ENCODE results near the gene ADIPOR2.
"Not testable (repeated sequence)": the region's sequence is repeated elsewhere in the genome, so short reads cannot be mapped to it uniquely, and the experiment has no call there.

Gene ADIPOR2

DNA sequence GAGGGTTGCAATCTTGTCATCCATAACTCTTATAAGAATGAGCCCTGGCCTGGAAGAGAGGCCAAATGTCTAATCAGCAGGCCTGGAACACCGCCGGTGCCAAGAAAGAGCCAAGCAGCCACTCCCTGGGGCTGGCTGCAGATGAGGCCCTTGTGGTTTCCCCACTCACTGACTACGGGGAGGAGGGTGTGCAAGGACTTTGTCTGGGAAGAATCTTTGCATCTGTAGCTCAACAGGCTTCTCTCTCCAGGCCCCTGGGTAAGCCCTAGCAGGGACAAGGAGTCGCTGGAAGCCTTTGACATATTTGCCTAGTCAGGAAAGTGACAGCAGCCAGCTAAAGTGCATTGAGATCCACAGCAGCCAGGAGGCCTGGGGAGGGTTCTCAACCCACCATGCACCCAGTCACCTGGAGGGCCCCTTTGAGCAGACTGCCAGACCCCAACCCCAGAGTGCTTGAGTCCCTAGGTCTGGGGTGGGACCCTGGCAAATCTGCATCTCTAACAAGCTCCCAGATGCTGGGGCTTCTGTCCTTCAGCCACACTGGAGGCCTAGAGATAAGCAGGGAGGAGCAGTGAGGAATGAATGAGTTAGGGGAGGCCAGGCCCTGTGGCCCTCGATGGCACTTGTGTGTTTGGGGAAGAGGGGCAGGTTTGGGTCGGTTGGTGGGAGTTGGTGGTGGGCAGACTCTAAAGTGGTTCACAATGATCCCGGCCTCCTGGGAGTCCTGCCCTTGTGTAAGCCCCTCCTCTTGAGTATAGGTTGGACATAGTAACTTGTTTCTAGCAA, 115.6 kb downstream of the ADIPOR2 start:
- DNase-seq (ENCODE audit: low read depth), result no peak

DNA sequence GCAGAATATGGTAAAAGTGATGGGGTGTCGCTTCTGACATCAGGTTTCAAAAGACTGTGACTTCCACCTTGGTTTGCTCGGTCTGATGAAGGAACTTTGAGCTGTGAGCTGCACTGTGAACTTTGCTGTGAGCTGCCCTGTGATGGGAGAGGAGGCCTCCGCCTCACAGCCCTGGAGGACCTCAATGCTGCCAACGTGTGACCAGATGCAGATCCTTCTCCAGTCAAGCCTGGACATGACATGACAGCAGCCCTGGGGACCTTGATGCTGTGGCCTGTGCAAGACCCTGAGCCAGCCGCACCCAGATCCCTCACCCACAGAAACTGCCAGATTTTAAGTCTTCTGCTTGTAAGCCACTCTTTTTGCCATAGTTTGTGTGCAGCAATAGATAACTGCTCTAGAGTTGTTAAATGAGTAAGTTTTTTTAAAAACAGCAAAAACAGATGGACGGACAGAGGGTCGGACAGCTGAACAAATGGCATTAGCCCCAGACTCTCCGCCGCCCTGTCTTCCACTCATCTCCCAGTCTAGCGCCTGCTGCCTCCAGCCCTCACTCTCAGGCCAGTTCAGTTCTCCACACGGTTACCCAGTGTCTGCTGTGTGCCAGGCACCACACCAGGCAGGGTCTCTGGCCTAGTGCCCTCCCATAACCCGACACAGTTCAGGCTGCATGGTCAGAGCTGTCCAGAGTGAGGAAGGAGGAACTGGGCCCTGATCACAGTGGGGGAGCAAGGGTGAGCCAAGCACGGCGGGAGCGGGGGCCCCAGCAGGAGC, 116.4 kb downstream of the ADIPOR2 start:
- no peak overlapping the region for H3K4me3 ChIP-seq (ENCODE audit: low read depth, low read length)
- no peak for DNase-seq (ENCODE audit: low read depth)

More for the DNA sequence above, 115.6 kb downstream of the ADIPOR2 start:
- H3K4me3 ChIP-seq (ENCODE audit: low read depth, low read length), result no peak overlapping the region

DNA sequence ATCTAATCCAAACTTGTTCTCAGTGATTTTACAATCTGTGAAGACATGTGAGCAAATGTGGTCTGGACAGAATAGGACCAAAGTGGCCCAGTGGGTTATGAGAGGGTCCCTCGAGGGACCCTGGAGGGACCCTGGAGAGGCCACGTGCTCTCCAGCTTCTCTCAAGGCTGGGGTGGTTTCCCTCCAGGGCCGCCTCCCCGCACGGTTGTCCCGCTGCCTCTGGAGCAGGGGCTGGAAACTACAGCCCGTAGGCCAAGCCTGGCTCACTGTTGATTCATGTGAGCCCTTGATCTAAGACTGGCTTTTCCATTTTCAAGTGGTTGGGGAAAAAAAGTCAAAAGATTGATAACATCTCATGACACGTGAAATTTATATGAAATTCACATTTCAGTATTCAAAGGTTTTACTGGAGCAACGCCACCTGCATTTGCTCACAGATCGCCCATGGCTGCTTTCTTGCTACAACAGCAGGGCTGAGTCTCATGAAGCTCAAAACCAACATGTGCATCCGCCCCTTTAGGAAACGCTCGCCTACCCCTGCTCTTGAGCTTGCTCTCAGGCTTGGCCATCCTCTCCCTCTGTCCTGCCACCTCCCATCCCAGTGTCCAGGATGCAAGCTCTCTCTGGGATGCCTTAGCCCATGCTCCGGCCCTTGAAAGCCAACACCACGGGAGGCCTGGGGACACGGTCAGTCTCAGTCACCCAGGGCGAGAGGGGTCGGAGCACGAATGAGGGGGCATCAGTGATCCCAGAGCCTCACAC, 117.3 kb downstream of the ADIPOR2 start:
- no peak overlapping the region for H3K4me3 ChIP-seq (ENCODE audit: low read depth, low read length)
- no peak for DNase-seq (ENCODE audit: low read depth)

DNA sequence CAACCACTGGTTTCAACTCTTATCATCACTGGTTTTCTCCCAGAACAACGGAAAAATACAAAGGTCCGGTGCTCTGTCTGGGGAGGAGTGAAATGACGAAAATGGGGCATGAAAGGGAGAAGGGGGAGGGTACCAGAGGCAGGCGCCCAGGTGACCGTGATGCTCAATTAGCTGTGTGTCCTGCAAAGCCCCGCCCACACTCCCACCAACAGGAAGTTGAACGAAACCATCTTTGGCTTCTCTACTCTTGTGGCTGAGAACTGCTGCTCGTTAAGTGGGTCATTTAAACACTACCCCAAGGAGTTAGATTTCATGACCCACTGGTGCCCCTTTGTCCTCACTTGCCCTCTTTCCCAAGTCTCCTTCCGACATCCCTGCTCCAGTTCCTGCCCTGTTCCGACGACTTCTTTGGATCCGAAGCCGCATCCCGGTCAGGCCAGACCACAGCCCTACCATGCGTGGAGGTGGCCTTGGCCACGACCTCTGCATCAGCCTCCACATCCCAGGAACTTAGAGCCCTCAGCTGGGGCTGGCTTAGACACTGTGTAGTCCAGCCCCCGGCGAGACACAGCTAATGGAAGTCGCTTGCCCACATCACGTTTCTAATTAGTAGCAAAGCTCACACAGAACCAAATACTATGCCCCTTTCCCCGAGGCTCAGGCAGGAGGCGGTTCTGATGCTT, 118.1 kb downstream of the ADIPOR2 start:
- H3K4me3 ChIP-seq (ENCODE audit: low read depth, low read length), result no peak overlapping the region
- DNase-seq (ENCODE audit: low read depth), result no peak

DNA sequence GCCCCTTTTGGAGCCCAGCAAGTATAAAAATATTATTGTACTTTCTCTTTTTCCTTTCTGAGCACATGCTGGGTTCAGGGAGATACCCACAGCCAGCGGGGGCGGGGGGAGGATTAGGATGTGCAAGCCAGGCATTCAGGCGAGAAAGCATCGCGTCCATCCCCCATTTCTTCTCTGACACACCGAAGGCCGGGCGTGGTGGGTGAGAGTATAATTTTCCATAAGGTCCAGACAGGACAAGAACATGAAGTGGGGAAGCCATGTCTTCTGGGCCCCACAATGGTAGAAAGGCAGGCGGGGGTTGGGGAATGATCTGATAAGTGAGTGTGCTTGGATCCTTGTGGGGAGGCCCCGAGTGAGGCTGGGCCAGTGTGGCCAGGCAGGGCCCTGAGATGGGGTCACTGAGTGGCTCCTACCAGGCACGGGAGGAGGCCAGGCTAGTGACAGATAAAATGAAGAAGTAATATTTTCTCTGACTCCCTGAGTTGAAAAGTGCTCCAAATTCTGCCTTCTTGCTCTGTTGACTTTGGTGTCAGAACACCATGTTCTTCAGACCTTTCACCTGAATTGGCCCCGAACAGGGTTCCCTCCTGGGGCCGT, 118.8 kb downstream of the ADIPOR2 start:
- H3K4me3 ChIP-seq (ENCODE audit: low read depth, low read length), result no peak overlapping the region
- no peak for DNase-seq (ENCODE audit: low read depth)

DNA sequence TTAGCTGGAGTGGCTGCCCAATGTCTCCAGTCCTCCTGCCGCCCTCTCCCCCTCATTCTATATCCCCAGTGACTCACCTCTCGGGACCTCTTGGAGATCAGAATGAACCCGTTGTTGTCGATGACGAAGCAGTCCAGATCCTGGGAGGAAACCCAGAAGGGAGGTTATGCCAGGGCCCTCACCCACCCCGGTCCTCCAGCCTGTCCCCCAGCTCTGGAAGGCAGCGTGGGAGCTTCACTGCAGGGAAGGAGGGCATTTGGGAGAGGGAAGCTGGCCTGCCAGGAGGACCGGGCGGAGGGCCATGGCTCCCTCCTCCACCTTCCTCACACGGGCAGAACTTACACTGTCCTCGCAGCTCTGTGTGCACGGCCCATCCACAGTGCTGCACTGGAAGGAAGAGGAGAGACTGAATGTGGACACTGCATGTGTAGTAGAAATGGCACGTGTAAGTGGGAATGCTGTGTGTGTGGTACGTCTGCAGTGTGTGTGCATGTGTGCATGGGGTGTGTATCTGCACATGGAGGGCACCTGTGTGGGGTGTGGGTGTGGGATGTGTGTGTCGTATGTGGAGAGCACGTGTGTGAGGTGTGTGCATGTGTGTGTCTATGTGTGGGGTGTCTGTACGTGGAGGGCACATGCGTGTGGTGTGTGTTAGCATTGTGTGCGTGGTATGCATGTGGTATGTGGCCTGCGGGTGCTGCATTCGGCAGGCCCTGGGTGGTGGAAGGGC, 119.5 kb downstream of the ADIPOR2 start:
- DNase-seq (ENCODE audit: low read depth), result no peak
- no peak overlapping the region for H3K4me3 ChIP-seq (ENCODE audit: low read depth, low read length)

DNA sequence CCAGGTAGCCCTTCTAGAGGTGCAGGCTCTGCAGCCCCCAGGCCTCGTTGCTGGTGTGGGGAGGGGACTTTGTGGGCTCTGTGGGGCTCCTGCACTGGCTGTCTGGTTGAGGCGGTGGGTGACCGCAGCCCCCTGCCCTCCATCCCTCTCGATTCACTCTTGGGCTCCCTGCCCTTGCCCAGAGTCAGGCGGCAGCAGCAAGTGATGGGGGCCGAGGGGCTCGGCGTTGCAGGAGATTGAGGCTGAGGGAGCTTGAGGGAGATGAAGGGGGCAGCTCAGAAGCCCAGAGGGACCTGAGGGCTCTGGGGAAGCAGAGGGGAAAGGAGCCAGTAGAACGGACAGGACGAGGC, 120.0 kb downstream of the ADIPOR2 start:
- no peak overlapping the region for H3K4me3 ChIP-seq (ENCODE audit: low read depth, low read length)
- no peak for DNase-seq (ENCODE audit: low read depth)

DNA sequence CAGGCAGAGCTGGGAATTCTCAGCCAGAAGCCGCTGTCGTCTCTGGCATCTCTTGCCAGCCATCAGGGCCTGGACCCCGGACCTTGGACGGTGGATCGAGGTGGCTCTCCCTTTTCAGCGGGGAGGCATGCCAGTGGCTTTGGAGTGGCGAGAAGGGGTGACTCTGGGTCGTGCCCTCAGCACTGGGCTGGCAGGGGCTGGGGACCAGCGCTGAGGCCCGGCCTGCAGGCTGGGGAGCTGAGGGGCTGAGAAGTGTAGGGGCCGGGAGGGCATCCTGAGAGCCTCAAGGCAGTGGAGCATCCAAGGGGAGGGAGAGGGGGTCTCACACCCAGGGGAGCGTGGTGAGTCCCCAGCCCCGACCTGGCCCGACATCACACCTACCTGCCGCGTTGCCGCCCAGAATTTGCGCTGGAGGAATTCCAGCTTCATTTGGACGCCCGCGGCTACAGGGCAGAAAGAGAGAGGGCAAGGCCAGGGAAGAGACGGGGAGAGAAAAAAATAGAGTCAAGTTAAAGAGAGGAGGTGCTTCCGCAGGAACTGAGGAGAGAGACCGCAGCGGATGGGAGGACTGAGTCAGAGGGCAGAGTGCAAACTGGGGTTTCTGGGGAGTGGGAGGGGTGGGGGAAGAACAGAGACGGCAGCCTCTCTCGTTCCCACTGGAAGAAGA, 120.5 kb downstream of the ADIPOR2 start:
- no peak for DNase-seq (ENCODE audit: low read depth)
- H3K4me3 ChIP-seq (ENCODE audit: low read depth, low read length), result no peak overlapping the region

DNA sequence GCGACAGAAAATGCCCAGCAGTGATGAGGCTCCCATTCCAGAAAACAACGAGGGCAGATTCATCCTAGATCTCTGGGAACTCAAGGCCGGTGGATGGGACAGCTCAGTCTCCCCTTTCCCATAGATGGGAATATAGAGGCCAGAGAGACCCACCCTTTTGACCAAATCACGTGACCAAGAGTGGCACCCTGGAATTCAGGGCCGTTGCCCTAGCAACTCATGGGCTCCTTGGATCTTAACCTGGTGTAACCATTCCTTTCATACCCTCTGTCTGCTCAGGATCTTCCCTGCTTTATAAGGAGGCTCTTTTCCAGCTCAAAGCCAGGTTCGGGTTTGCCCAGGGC, 121.0 kb downstream of the ADIPOR2 start:
- DNase-seq (ENCODE audit: low read depth), result no peak
- no peak overlapping the region for H3K4me3 ChIP-seq (ENCODE audit: low read depth, low read length)

DNA sequence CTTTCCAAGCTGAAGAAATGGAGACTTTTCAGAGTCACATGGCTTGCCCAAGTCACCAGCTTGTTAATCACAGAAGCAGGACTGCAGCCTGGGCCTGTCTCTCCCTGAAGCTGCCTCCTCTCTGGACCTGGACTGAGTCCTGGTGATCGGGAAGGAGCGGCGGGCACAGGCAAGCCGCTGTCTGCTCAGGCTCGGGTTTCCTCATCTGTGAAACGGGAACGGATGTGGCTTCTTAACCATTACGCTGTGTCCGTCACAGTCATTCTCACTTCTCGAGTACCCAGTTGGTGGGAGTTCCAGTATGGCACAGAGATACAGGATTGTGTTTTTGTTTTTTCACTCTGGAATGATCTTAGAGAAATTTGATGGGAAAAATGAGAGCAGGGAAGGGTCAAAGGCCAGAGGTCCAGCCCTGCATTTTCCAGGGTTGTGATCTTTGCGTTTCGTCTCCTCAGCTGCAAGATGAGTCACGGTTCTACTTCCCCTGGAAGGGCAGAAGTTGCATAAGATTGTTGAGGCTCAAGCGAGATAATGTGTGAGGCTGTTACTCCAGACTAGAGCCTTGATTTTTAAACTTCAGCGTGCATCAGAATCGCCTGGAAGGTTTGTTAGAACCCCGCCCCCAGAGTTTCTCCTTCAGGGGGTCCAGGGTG, 121.9 kb downstream of the ADIPOR2 start:
- no peak overlapping the region for H3K4me3 ChIP-seq (ENCODE audit: low read depth, low read length)
- DNase-seq (ENCODE audit: low read depth), result no peak

DNA sequence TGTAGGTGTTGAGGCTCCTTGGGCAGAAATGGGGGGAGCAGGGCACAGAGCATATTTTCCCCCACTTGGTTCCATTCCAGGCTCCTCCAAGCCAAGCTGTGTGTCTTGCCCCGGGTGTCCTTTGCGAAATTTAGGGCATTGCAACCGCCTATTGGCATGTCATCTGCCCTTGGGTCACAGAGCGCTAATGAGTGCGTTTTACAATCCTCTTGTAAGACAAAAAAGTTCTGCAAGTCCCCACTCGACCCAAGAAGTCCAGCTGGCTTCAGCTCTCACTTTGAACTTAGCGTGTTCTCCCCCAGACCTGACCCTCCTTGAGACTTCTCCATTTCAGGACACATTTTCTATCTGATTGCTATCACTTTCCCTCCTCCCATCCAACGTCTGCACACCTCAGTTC, 123.4 kb downstream of the ADIPOR2 start:
- H3K4me3 ChIP-seq (ENCODE audit: low read depth, low read length), result no peak overlapping the region
- DNase-seq (ENCODE audit: low read depth), result no peak

DNA sequence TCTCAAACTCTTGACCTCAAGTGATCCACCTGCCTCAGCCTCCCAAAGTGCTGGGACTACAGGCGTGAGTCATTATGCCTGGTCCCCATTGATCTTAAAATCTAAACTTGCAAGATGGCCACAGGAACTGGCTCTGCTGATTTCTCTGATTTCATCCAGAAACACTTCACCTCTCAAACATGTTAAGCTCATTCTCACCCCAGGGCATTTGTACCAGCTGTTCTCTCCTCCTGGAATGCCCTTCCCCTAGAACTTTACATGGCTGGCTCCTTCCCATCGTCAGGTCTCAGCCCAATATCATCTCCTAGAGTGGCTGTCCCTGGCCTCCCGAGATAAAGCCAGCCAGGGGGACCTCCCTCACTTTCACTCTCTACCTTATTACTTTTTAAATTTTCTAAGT, 124.2 kb downstream of the ADIPOR2 start:
- DNase-seq (ENCODE audit: low read depth), result no peak
- no peak overlapping the region for H3K4me3 ChIP-seq (ENCODE audit: low read depth, low read length)

DNA sequence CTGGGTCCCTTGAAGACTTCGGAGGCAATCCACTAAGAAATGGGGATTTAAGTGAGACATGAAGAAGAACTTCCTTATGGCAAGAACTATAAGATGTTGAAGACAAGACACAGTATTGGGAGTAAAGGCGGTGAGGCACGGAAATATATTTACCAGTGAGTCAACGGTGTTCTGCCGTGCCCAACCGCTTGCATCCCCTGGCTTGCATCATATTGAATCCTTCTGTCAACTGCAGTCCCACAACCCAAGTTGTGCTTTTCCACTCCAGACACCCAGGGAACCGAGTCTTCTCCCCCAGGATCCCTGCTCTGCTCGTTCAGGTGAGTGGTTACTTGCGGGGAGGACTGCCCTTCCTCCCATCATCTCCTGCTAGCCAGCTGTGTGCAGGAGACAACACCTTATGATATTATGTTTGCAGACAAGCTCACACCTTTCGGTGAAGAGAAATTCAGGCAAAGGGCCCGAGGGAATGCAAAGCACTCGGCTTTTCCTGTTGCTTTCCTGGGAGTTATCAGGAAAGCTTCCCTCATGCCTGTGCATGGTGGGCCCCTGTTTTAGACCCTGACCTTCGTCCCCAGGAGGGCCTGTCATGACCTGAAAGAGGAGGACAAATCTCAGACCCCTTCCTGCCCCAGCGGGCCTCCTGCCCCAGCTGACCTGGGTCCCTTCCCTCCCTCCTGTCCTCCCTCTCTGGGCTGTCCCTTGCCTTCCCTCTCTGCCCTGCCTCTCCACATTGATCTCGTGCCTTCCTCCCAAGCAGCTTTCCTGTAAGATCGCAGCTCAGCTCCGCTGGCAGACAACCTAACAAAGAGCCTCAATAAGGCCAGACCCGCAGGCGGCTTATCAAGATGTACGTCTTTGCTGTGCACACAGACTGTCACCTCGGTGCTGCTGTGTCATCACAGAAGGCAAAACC, 125.2 kb downstream of the ADIPOR2 start:
- DNase-seq (ENCODE audit: low read depth), result no peak

DNA sequence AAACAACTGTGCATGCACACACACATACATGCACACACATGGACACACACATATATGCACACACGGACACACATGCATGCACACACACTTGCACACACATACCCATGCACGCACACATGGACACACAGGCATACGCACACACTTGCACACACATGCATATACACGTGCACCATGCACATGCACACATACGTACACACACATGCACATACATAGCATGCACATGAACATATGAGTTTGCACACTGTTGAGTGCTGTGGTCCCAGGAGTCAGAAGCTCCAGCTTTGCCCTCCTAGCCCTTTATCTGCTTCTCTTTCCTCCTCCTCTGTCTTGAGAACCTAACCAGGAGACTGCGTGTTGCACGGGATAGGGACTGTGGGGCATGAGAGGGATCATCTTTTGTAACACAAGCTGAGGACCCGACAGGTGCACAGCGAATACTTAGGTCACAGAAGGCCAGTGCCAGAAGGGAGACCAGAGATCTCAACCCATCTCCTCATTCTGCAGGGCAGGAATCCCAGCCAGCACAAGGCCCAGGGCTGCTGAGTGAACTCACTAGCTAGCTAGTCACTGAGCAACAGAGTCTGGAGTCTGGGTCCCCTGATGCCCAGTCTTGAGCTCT, 126.0 kb downstream of the ADIPOR2 start:
- no peak for DNase-seq (ENCODE audit: low read depth)
- H3K4me3 ChIP-seq (ENCODE audit: low read depth, low read length), result no peak overlapping the region

More for the DNA sequence above, 125.2 kb downstream of the ADIPOR2 start:
- H3K4me3 ChIP-seq (ENCODE audit: low read depth, low read length), result no peak overlapping the region

DNA sequence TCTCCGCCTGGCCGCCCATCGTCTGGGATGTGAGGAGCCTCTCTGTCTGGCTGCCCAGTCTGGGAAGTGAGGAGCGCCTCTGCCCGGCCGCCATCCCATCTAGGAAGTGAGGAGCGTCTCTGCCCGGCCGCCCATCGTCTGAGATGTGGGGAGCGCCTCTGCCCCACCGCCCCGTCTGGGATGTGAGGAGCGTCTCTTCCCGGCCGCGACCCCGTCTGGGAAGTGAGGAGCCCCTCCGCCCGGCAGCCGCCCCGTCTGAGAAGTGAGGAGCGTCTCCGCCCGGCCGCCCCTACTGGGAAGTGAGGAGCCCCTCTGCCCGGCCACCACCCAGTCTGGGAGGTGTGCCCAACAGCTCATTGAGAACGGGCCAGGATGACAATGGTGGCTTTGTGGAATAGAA, 127.1 kb downstream of the ADIPOR2 start:
- DNase-seq (ENCODE audit: low read depth); H3K4me3 ChIP-seq (ENCODE audit: low read depth, low read length): not testable (repeated sequence)

DNA sequence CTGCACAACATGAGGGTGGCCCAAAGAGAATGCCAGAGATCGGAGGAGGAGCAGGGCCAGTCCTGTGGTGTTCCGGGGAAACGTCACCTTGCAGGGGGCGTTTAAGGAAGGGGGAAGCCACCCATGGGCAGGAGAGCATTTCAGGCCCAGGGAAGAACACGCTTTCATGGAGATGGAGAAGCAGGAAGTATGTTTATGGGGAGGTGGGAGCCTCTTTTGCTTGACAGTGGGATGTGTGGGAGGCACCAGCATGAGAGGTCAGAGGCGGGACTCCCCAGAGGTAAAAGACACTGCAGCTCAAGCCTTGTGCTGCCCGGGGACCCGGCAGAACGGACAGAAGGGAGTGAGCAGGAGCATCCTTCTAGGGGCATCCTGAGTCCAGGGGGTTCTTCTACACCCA, 128.2 kb downstream of the ADIPOR2 start:
- H3K4me3 ChIP-seq (ENCODE audit: low read depth, low read length), result no peak overlapping the region
- no peak for DNase-seq (ENCODE audit: low read depth)

All from skeletal muscle cell (primary cell).